MG63 (cell line): Measurements from ENCODE around the gene BTRC. TPM values are rescaled to one million over a fixed set of nuclear protein-coding genes. Genes with fewer than 3 reads are reported as not detected.

Experiments
- DNase-seq: peaks from one replicate; pipeline ENCODE4 v3.0.0-alpha.2; 2020
- H3K27me3 ChIP-seq: fragments of 250-450 bp; sonication (Bioruptor Pico); 2 replicates; pipeline ENCODE4 v1.5.1; 2020; ENCODE audit warnings: mild to moderate bottlenecking, moderate library complexity
- H3K36me3 ChIP-seq: fragments of 250-450 bp; sonication (Bioruptor Pico); 2 replicates; pipeline ENCODE4 v1.5.1; 2020; ENCODE audit warnings: mild to moderate bottlenecking, moderate library complexity
- H3K4me3 ChIP-seq: fragments of 250-450 bp; sonication (Bioruptor Pico); 2 replicates; pipeline ENCODE4 v1.5.1; 2020; ENCODE audit warnings: mild to moderate bottlenecking, moderate library complexity
- H3K9me3 ChIP-seq: fragments of 250-450 bp; sonication (Bioruptor Pico); 2 replicates; pipeline ENCODE4 v1.5.1; 2020; ENCODE audit warnings: mild to moderate bottlenecking, moderate library complexity
- total RNA-seq: library from RNA; depleted of rRNA; stranded (reverse); fragments of >200 nt; shearing (Covaris generic); gene quantifications from 2 replicates; pipeline ENCODE4 v1.2.3, GENCODE V29; 2014; ENCODE audit warnings: low replicate concordance

The BTRC gene
- total RNA-seq, 1 experiment from 2014 or later, result 3.4 TPM

DNA sequence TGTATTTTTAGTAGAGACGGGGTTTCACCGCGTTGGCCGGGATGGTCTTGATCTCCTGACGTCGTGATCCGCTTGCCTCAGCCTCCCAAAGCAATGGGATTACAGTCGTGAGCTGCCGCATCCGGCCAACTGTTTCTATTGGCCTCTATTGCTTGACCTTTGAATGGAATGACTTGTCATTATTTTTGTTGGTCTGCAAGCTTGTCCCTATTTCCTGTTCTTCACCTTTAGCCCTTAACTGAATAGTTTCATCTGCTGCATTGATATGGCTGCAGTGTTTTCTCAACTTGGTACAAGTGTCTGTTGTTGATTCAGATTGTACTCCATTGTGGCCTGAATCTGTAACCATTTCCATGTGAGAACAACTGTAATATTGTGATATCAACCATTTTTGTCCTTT, 128.6 kb downstream of the BTRC start:
- H3K36me3 ChIP-seq, result no peaks in the 10 kb centered on the region
- no peak overlapping the region for H3K4me3 ChIP-seq
- no peaks in the 10 kb centered on the region for H3K9me3 ChIP-seq
- no peak for DNase-seq
- no peaks in the 10 kb centered on the region for H3K27me3 ChIP-seq

DNA sequence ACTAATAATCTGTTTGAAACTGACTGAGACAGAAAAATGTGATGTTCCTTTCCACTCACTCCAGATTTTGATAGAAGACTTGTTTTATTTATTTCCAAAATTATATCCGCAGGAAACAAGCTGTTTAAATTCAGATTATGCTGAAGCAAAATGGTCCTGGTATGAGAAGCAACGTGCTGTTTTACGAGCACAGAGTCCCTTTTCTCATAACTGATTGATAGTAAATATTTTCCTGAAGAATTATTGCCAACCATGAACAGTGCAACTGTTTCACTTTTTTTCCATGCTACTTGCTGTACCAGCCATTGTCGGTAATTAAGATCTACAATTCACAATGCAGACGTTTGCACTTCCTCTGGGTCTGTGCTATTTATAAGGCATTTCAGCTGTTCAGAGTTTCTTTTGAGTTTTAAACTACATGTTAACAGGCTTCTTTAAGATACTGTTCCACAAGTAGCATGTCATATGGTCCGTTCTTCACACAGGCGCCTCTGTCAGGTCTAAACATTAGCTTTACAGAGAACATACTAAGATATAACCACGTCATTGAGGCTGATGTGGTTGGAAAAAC, 130.3 kb downstream of the BTRC start:
- Histone ChIP-seq H3K36me3 (no peaks in the 10 kb centered on the region), H3K9me3 (no peaks in the 10 kb centered on the region), H3K27me3 (no peaks in the 10 kb centered on the region), H3K4me3 (no peak overlapping the region)
- DNase-seq, result no peak

DNA sequence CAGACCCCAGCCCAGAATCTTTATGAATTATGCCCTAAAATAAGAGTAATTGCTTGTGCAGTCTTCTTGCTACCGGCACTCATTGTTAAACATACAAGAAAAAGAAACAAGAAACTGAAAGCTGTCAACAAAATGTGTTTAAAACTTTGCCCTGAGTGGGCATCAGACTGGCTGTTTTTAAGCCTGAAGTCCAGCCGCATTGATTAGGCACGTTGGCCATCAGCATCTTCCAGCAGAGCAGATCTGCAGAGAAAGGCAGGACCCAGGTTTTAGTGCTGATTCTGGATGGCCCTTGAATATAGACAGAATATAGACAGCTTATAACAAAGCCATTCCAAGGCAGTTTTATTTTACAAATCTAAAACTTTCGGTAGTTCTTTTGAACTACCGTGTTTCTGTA, 131.2 kb downstream of the BTRC start:
- DNase-seq, result no peak

DNA sequence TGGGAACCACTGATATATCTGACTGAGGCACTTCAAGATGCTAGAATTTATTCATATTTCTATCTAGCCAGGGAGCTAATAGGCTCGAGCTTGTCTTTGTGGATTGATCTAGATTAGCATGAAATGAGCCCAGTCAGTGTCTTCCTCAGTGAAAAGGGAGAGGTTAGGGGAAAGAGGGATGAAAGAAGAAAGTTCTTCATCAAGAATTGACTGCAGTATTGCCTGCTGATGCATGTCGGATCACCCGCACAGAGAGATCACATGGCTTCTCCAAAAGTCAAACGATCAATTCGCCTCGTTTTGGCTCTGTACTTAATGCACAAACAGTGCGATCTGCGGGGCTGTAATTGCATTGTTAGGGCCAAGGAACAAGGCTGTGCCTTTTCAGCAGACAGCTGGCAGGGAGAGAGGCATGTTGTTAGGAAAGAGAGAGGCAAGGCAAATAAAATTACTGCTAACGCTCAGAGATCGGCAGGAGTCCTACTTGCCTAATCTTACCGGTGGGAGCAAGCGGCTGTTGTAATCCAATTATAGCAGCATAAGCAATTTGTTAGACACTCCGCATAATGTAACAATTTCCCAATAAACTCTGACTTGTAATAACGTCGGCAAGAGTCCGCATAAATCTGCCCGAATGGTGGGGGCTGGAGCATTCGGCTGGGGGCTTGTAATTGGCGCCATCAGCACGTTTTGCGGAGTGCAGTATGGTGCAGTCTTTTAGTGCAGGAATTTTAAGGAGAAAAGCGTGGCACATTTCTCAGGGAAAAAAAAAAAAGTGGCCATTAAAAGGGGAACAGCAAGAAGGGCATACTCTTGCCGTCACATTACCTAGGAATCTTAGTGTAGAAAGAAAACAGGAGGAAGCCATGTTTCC, 132.0 kb downstream of the BTRC start:
- no peaks in the 10 kb centered on the region for H3K27me3 ChIP-seq
- H3K36me3 ChIP-seq, result no peaks in the 10 kb centered on the region
- H3K4me3 ChIP-seq, result no peak overlapping the region
- DNase-seq, result no peak
- no peaks in the 10 kb centered on the region for H3K9me3 ChIP-seq

More for the DNA sequence above, 131.2 kb downstream of the BTRC start:
- no peaks in the 10 kb centered on the region for H3K36me3 ChIP-seq
- H3K4me3 ChIP-seq, result no peak overlapping the region
- no peaks in the 10 kb centered on the region for H3K27me3 ChIP-seq
- no peaks in the 10 kb centered on the region for H3K9me3 ChIP-seq

DNA sequence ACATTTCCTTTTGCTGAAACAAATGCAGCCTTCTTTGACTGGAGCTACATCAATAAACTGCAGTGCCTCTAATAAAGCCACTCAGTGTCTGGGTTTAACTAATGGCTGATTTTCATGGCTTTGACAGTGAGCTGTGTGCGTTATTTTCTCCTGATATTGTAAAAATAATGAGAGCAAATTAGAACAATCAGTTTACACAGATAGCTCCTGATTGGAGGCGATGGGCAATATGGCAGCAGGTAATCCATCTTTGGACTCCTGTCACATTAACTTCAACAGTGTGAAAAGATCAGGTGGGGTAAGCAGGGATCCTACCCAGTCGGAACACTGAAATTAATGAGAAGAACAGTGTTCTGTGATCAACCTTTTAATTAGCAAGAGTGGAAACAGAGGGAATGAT, 133.4 kb downstream of the BTRC start:
- H3K36me3 ChIP-seq, result no peaks in the 10 kb centered on the region
- no peak overlapping the region for H3K4me3 ChIP-seq
- H3K27me3 ChIP-seq, result no peaks in the 10 kb centered on the region
- no peaks in the 10 kb centered on the region for H3K9me3 ChIP-seq
- no peak for DNase-seq

DNA sequence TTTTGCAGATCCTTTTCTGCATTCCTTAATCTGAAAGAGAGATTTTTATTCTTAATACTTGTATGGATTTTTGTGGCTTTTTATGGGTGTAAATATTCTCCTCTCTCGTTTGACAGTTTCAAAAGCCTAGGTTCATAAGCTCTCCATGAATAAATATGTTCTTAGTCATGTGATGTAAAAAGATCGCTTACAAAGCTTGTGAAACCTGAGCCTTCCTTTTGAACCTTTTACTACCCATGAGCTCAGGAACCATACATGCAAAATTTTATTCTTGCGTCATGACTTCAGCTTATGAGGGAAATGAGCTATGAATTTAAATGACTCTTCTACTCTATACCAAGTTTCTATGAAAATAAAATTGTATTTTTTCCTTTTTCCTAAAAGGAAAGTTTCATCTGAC, 135.4 kb downstream of the BTRC start:
- H3K36me3 ChIP-seq, result no peaks in the 10 kb centered on the region
- no peak for DNase-seq
- H3K4me3 ChIP-seq, result no peak overlapping the region
- H3K27me3 ChIP-seq, result no peaks in the 10 kb centered on the region
- no peaks in the 10 kb centered on the region for H3K9me3 ChIP-seq

DNA sequence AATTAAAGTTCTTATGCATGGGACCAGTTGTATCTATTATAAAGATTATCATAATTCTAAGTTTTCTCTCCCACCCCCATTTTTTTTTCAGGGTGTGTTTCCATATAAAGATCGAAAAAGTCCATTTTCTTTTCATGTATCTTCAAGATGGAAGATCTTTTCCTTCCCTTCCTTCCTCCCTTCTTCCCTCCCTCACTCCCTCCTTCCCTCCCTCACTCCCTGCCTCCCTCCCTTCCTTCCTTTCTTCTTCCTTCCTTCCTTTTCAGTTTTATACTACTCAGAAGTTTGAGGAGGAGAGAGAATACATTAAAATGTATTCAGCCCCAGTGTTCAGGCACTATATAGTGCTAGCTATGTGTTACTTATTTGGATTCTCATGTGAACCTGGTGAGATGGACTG, 136.1 kb downstream of the BTRC start:
- Histone ChIP-seq H3K9me3 (no peaks in the 10 kb centered on the region), H3K27me3 (no peaks in the 10 kb centered on the region), H3K36me3 (no peaks in the 10 kb centered on the region), H3K4me3 (no peak overlapping the region)
- DNase-seq, result no peak

DNA sequence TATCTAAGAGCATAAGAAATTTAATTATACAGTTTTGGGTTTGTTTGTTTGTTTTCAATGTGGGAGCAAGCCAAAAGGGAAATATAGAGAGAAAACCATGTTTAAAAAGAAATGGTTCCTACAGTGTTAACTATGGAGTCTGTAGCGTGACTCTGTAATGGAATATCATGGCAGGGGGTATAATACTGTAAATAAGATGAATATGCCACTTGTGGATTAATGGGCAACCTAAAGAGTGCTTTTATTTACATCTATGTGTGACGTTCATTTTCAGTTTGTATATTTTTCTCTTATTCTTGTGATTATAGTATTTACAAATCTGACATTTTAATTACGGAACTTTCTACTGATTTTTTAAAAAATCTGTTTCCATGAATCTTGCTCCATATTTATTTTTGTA, 138.2 kb downstream of the BTRC start:
- Histone ChIP-seq H3K4me3 (no peak overlapping the region), H3K9me3 (no peaks in the 10 kb centered on the region), H3K36me3 (no peaks in the 10 kb centered on the region), H3K27me3 (no peaks in the 10 kb centered on the region)
- no peak for DNase-seq

DNA sequence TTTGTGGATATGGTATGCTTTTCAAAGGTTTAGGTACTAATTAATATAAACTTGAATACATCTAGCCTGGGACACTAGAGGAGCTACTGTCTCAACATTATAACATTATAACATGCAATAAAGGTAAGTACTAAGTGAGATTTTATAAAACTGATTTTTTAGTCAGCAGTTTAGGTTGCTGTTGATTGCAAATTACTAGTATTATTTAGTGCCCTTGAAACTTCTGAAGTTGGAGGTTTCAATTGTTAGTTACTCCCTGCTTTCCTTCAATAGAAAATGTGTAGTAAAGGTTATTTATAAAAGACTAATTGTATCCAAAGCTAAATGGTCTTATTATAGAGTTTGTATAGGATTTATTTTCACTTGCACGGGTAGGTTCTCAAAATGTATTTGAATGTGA, 138.8 kb downstream of the BTRC start:
- H3K27me3 ChIP-seq, result no peaks in the 10 kb centered on the region
- no peaks in the 10 kb centered on the region for H3K9me3 ChIP-seq
- no peak overlapping the region for H3K4me3 ChIP-seq
- no peak for DNase-seq
- H3K36me3 ChIP-seq, result no peaks in the 10 kb centered on the region

DNA sequence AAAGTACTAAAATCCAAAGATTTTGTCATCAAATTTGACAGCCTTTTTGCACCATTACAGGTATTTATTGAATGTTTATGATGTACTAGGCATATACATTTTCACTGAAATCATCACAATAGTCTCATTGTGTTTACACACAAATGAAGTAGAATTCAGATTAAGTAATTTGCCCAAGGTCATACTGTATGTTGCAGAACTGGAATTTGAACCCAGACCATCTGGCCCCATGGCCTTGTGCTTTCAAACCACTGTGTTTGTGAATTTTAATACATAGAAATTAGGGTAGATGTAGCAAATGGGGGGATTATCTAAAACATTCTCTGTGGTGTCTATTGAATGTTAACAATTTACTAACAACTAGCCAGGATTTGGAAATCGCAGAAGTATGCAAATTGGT, 139.3 kb downstream of the BTRC start:
- H3K36me3 ChIP-seq, result no peaks in the 10 kb centered on the region
- no peak for DNase-seq
- H3K4me3 ChIP-seq, result no peak overlapping the region
- H3K27me3 ChIP-seq, result no peaks in the 10 kb centered on the region
- no peaks in the 10 kb centered on the region for H3K9me3 ChIP-seq

DNA sequence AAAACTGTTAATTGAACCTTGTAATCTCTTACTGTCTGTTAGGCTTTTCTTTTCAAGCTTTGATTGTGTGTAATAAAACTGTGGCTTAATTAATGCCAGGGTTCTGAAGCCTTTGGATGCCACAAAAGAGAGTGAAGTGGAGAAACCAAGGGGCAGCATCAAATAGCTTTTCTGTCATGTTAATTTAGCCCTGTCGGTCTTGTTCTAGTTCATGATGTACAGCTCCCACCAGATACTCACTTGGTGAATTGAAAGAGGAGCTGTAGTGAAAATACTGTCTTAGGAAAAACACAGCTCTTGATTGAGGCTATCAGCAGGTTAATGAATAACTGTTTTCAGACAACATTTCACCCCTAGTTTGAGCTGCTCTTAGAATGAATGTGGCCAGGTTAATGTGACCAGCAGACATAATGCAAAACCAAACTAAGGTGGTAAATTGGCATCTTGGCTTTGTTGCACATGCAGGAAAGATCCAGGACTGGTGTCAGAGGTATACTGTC, 139.9 kb downstream of the BTRC start:
- no peaks in the 10 kb centered on the region for H3K27me3 ChIP-seq
- DNase-seq, result no peak
- H3K9me3 ChIP-seq, result no peaks in the 10 kb centered on the region
- no peaks in the 10 kb centered on the region for H3K36me3 ChIP-seq
- no peak overlapping the region for H3K4me3 ChIP-seq

DNA sequence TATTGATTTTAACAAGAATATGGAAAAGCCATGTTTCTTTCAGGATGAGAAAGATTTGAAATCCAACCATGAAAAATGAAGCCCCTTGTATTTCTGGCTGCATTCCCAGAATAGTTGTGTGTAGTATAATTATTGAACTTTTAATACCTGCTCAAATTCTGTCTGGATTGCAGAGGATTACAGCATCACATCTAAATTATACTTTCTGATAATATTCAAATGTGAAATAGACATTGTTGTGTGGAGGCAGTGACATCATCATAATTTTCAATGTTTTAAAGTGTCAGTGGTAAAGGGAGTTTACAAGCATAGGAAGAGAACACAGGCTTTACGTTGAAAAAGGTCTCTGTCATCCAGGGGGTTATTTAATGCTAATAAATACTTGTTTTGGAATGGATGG, 140.7 kb downstream of the BTRC start:
- Histone ChIP-seq H3K36me3 (no peaks in the 10 kb centered on the region), H3K4me3 (no peak overlapping the region), H3K27me3 (no peaks in the 10 kb centered on the region), H3K9me3 (no peaks in the 10 kb centered on the region)
- DNase-seq, result no peak

DNA sequence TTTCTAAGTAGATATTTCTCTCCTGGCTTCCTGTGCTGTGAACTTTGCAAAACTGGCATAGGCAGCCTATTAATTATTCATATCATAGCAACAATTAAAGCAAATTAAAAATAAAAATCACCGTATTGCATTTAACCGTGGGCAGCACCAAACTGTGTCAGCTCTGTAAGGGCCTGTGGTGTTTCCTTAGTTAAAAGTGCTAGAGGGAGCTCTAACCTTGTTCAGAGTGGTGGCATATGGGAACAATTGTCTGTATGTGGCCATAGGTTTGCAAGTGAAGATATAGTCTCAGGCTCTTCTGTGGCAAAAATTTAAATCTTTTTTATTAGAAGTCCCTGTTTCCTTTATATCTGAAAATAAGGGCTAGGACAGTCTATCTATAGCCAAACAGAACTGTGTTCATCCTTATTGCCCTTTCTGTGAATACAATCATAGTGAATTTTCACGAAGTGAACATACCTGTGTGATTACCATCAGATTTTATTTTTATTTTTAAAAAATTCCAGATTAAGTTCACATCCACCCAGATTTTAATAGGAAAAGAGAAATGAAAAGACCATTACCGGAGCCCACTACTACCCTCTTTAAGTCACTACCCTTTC, 141.5 kb downstream of the BTRC start:
- no peaks in the 10 kb centered on the region for H3K27me3 ChIP-seq
- no peak for DNase-seq
- H3K9me3 ChIP-seq, result no peaks in the 10 kb centered on the region

DNA sequence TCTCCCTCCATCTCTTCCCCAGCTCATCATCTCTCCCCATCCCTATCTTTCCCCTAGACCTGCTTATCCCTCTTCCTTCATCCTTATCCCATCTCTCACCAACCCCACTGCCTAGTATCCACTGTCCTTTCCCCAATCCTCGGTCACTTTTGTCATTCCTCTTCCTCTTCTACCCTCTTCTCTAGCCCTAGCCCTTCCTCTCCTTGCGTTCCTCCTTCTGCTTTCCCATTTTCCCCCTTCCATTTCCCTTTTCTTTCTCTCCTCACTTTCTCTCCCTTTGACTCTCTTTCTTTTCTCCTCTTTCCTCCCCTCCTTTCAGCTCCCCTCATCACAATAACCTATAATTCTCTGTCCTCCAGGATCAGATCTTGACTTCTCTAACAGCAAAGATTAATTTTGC, 150.5 kb downstream of the BTRC start:
- no peaks in the 10 kb centered on the region for H3K9me3 ChIP-seq
- H3K27me3 ChIP-seq, result no peaks in the 10 kb centered on the region
- H3K36me3 ChIP-seq, result no peaks in the 10 kb centered on the region
- DNase-seq, result no peak
- no peak overlapping the region for H3K4me3 ChIP-seq

More for the DNA sequence above, 141.5 kb downstream of the BTRC start:
- Histone ChIP-seq H3K4me3 (no peak overlapping the region), H3K36me3 (no peaks in the 10 kb centered on the region)

DNA sequence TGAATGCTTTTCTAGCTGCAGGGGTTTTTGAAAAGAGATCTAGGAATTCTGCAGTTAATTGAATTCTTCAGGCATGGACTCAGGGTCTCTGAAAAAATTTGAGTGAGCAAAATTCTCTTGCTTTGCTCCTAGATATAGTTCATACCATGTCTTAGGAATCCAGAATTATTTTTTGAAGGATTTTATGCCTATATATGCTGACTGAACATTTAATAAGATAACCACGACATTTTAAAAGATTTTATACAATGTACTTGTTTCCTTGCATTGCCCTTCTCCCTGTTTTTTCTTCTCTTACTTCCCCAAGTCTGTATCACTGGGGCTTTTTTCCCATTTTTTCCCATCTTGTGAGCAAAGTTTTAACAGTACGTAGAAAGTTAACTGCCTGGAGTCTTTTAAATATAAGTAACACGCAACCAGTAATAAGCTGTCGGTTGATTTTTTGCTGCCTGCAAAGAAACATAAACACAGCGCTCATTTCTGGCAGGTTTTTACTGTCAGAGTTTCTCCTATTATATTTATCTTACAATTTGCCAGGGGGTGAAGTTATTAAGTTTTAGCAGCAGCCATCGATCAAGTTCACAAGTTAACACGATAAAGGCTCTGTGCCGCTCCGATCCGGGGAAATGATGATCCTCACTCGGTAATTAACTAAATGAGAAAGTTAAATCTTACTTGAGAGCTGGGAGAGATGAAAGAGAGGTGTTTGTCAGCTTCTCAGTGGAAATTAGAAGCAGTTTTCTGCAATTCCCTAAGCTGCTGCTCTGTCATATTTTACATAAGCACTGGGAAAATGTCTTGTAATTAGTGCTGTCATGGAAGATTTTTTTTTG, 153.1 kb downstream of the BTRC start:
- DNase-seq, result no peak
- no peak overlapping the region for H3K4me3 ChIP-seq
- H3K27me3 ChIP-seq, result no peaks in the 10 kb centered on the region
- H3K36me3 ChIP-seq, result no peaks in the 10 kb centered on the region
- H3K9me3 ChIP-seq, result no peaks in the 10 kb centered on the region

DNA sequence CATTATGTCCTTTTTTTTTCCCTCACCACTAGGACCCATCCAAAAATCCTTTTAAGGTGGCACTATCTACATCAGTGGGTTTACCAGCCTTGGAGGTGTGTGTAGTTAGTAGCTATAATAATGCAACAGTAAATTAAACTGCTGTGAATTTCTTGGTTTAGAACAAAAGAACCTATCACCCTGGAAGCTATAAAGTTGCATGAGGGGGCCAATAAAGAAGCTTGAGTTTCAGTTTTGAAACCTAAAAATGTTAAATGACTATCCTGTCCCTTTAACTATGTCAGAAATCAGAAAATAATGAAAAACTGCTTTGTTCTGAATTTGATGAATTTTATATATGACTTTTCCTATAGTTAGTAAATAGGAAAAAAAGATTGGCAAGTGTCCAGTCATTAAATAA, 153.9 kb downstream of the BTRC start:
- no peak overlapping the region for H3K4me3 ChIP-seq
- no peak for DNase-seq
- H3K9me3 ChIP-seq, result no peaks in the 10 kb centered on the region
- H3K27me3 ChIP-seq, result no peaks in the 10 kb centered on the region
- no peaks in the 10 kb centered on the region for H3K36me3 ChIP-seq

DNA sequence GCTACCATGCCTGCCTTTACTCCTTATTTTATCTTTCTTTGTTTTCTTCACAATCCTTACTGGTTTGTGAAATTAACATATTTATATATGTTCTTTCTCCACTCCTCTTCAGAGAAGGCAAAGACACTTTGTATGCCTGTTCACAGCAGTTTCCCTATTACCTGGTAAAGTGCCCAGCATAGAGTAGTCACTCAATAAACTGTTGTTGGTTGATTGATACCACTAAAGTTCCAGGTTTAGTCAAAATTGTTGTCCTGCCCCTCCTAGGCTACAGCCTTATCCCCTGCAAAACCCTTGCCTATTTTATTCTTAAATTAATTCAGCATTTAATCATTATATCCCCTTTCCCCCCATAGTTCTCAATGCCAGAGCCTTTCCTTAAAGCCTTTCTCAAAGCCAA, 158.0 kb downstream of the BTRC start:
- no peaks in the 10 kb centered on the region for H3K9me3 ChIP-seq
- no peaks in the 10 kb centered on the region for H3K27me3 ChIP-seq
- H3K36me3 ChIP-seq, result no peaks in the 10 kb centered on the region
- DNase-seq, result no peak
- no peak overlapping the region for H3K4me3 ChIP-seq
